DND-41 (cell line): ENCODE measurements around the gene ZP1.

ENCODE experiments used
- ATAC-seq: fragments of 200-7000 bp; cut with Tn5 transposase; 3 replicates; pipeline ENCODE4 v1.9.1; 2021; ENCODE audit warnings: low read depth; ENCODE audit not compliant: insufficient read depth
- DNase-seq: peaks from one replicate; pipeline ENCODE4 v3.0.0-alpha.2; 2020
- H2AFZ ChIP-seq: 2 replicates; pipeline ENCODE4 v1.6.0; 2012; ENCODE audit warnings: low read depth, low read length
- H3K27ac ChIP-seq: 2 replicates; pipeline ENCODE4 v1.5.1; 2012; ENCODE audit warnings: low read length, inconsistent platforms
- H3K27me3 ChIP-seq: fragments of 200-600 bp; sonication (generic); 2 replicates; pipeline ENCODE4 v1.6.0; 2012; ENCODE audit warnings: low read length, mild to moderate bottlenecking, inconsistent platforms; ENCODE audit not compliant: insufficient read depth, poor library complexity
- H3K36me3 ChIP-seq: 2 replicates; pipeline ENCODE4 v1.5.1; 2012; ENCODE audit warnings: low read length, inconsistent platforms; ENCODE audit not compliant: insufficient read depth
- H3K4me1 ChIP-seq: 2 replicates; pipeline ENCODE4 v1.5.1; 2012; ENCODE audit warnings: mild to moderate bottlenecking, low read length; ENCODE audit not compliant: insufficient read depth
- H3K4me2 ChIP-seq: 2 replicates; pipeline ENCODE4 v1.6.0; 2012; ENCODE audit warnings: mild to moderate bottlenecking, moderate library complexity, low read length, inconsistent platforms; ENCODE audit not compliant: insufficient read depth
- H3K4me3 ChIP-seq, 2 experiments: fragments of 200-600 bp in 1 of 2; shearing (Covaris generic) in 1 of 2; 2 replicates each; pipeline ENCODE4 v1.5.1; 2012 to 2016; ENCODE audit warnings: inconsistent platforms in 2 of 2, low read length in 2 of 2, mild to moderate bottlenecking in 2 of 2, low read depth in 1 of 2, moderate library complexity in 1 of 2
- H3K79me2 ChIP-seq: 2 replicates; pipeline ENCODE4 v1.6.0; 2012; ENCODE audit warnings: low read length, inconsistent platforms; ENCODE audit not compliant: insufficient read depth
- H3K9ac ChIP-seq: 2 replicates; pipeline ENCODE4 v1.6.0; 2012; ENCODE audit warnings: low read depth, mild to moderate bottlenecking, inconsistent platforms, low read length, moderate library complexity
- H3K9me3 ChIP-seq: 2 replicates; pipeline ENCODE4 v1.5.1; 2012; ENCODE audit warnings: low read length, moderate library complexity, mild to moderate bottlenecking, inconsistent platforms; ENCODE audit not compliant: insufficient read depth, severe bottlenecking
- H4K20me1 ChIP-seq: 2 replicates; pipeline ENCODE4 v1.6.0; 2012; ENCODE audit warnings: low read length; ENCODE audit not compliant: insufficient read depth
- CTCF ChIP-seq: IDR thresholded peaks from 2 replicates; pipeline ENCODE4 v1.5.1; 2012; ENCODE audit warnings: borderline replicate concordance, low read length, moderate library complexity, mild to moderate bottlenecking; ENCODE audit not compliant: poor library complexity, severe bottlenecking; ENCODE audit errors: extremely low read depth
- EZH2 ChIP-seq: IDR thresholded peaks from 3 replicates; pipeline ENCODE4 v1.6.1; 2012; ENCODE audit warnings: borderline replicate concordance, low read depth, mild to moderate bottlenecking, moderate library complexity, low read length, inconsistent platforms; ENCODE audit not compliant: severe bottlenecking

The ZP1 gene

DNA sequence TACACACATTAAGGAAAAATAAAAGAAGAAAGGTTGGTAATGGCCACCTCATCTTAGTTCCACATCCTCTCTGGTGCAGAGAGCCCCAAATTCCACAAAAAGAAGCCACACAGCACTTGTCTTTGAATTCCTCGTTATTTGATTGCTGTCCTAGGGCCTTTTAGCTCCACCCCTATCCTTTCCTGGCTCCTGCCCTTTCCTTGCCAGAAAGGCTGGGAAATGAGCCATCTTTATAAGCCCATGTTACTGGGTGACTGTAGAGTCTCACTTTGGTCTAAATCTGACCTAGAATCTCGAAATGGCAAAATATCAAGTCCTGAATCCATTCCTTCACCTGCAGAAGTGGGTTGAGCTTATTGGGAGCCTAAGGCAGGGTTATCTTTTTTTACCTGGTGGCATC, 52.6 kb downstream of the ZP1 start:
- no peak overlapping the region for H2AFZ ChIP-seq
- H3K36me3 ChIP-seq = peaks cover 64% of the 10 kb centered on the region
- H3K4me1 ChIP-seq = peaks cover 22% of the 10 kb centered on the region
- no peak overlapping the region for H3K4me3 ChIP-seq
- no peaks in the 10 kb centered on the region for H3K27me3 ChIP-seq
- H3K4me2 ChIP-seq = no peak overlapping the region
- no peak overlapping the region for H3K27ac ChIP-seq
- TF ChIP-seq EZH2 = no peak
- TF ChIP-seq CTCF = no peak
- ATAC-seq = no peak
- no peaks in the 10 kb centered on the region for H3K9me3 ChIP-seq
- no peak overlapping the region for H3K9ac ChIP-seq
- H3K79me2 ChIP-seq = peaks cover 46% of the 10 kb centered on the region
- peaks cover 81% of the 10 kb centered on the region for H4K20me1 ChIP-seq
- DNase-seq = no peak

- no peak for DNase-seq
- H3K4me2 ChIP-seq = no peak overlapping the region
- H3K9ac ChIP-seq = no peak overlapping the region
- no peak overlapping the region for H2AFZ ChIP-seq
- no peaks in the 10 kb centered on the region for H3K9me3 ChIP-seq
- no peak for TF ChIP-seq EZH2
- H3K4me1 ChIP-seq = peaks cover 10% of the 10 kb centered on the region
- ATAC-seq = no peak
- no peak overlapping the region for H3K4me3 ChIP-seq
- H3K79me2 ChIP-seq = peaks cover 33% of the 10 kb centered on the region
- no peak overlapping the region for H3K27ac ChIP-seq
- H3K36me3 ChIP-seq = peaks cover 59% of the 10 kb centered on the region
- peaks cover 75% of the 10 kb centered on the region for H4K20me1 ChIP-seq
- H3K27me3 ChIP-seq = no peaks in the 10 kb centered on the region
Observed at GRCh38 chr11:60921259-60921658, 53.9 kb downstream of the ZP1 start.

DNA sequence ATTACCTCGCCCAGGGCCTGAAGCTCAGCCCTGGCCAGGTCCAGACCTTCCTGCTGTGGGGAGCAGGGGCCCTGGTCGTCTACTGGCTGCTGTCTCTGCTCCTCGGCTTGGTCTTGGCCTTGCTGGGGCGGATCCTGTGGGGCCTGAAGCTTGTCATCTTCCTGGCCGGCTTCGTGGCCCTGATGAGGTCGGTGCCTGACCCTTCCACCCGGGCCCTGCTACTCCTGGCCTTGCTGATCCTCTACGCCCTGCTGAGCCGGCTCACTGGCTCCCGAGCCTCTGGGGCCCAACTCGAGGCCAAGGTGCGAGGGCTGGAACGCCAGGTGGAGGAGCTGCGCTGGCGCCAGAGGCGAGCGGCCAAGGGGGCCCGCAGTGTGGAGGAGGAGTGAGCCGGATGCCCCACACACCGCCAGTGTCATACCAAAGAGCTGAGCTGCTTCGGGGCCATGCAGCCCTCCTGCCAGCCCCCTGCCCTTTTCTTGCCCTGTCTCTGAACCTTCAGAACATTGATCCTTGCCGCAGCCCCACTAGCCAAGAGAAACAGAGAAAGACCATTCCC, 54.5 kb downstream of the ZP1 start:
- TF ChIP-seq CTCF = no peak
- TF ChIP-seq EZH2 = no peak
- Histone ChIP-seq H4K20me1 (peaks cover 69% of the 10 kb centered on the region), H3K9me3 (no peaks in the 10 kb centered on the region), H3K79me2 (peaks cover 27% of the 10 kb centered on the region), H3K27me3 (no peaks in the 10 kb centered on the region), H3K27ac (no peak overlapping the region), H3K4me3 (no peak overlapping the region), H3K36me3 (peaks cover 55% of the 10 kb centered on the region), H3K4me2 (no peak overlapping the region), H3K9ac (no peak overlapping the region), H2AFZ (no peak overlapping the region), H3K4me1 (peaks cover 4% of the 10 kb centered on the region; the same call in 1 of the 2 replicates)
- DNase-seq = no peak
- no peak for ATAC-seq

- Histone ChIP-seq H3K4me3 (no peak overlapping the region), H3K36me3 (peaks cover 55% of the 10 kb centered on the region), H3K27ac (no peak overlapping the region), H3K9ac (no peak overlapping the region), H3K9me3 (no peaks in the 10 kb centered on the region), H2AFZ (no peak overlapping the region), H3K4me2 (no peak overlapping the region), H3K4me1 (no peaks in the 10 kb centered on the region), H3K27me3 (no peaks in the 10 kb centered on the region), H3K79me2 (peaks cover 17% of the 10 kb centered on the region), H4K20me1 (peaks cover 60% of the 10 kb centered on the region)
- no peak for DNase-seq
- TF ChIP-seq CTCF = no peak
- TF ChIP-seq EZH2 = no peak
- no peak for ATAC-seq
Observed at GRCh38 chr11:60922906-60923305, 55.6 kb downstream of the ZP1 start.
